NB4 (cell line): ENCODE results near the gene TIMM22.

Experiments
- CTCF ChIP-seq: IDR thresholded peaks from one replicate; pipeline ENCODE4 v1.5.1; 2012; ENCODE audit warnings: low read depth, low read length
- MYC ChIP-seq: IDR thresholded peaks from 2 replicates; pipeline ENCODE4 v1.6.1; 2011; ENCODE audit warnings: low read depth, low read length
- POLR2A ChIP-seq: IDR thresholded peaks from 2 replicates; pipeline ENCODE4 v1.6.1; 2011; ENCODE audit warnings: mild to moderate bottlenecking; ENCODE audit not compliant: insufficient read length; ENCODE audit errors: extremely low read depth

GRCh38 chr17:1025733-1026598 is 29.0 kb downstream of the TIMM22 start:
- TF ChIP-seq MYC (no peak), CTCF (no peak), POLR2A (no peak)
